Nephron (organoid): ENCODE measurements around the gene VAMP5.
"Not testable (repeated sequence)": the region's sequence is repeated elsewhere in the genome, so short reads cannot be mapped to it uniquely, and the experiment has no call there.

Experiments used
- H3K27ac Mint-ChIP-seq, 3 experiments: 2 replicates each; pipeline ENCODE4 v1.8.0; 2020; ENCODE audit warnings: mixed read lengths in 3 of 3, mild to moderate bottlenecking in 2 of 3, moderate library complexity in 1 of 3
- H3K27me3 Mint-ChIP-seq: 2 replicates; pipeline ENCODE4 v1.8.0; 2021; ENCODE audit warnings: low read depth, mild to moderate bottlenecking, moderate library complexity, mixed read lengths
- H3K36me3 Mint-ChIP-seq: 2 replicates; pipeline ENCODE4 v1.8.0; 2020; ENCODE audit warnings: low read depth, mixed read lengths
- H3K4me1 Mint-ChIP-seq: 2 replicates; pipeline ENCODE4 v1.8.0; 2020; ENCODE audit warnings: mixed read lengths
- H3K4me3 Mint-ChIP-seq, 3 experiments: 2 replicates each; pipeline ENCODE4 v1.8.0; 2020; ENCODE audit warnings: mild to moderate bottlenecking in 3 of 3, mixed read lengths in 3 of 3, moderate library complexity in 2 of 3
- H3K9me3 Mint-ChIP-seq: 2 replicates; pipeline ENCODE4 v1.8.0; 2020; ENCODE audit warnings: mixed read lengths
- CTCF ChIP-seq, 3 experiments: fragments of 200-600 bp; sonication (generic); IDR thresholded peaks; one replicate each; pipeline ENCODE4 v1.5.0; 2021; ENCODE audit warnings: antibody characterized with exemption in 3 of 3; ENCODE audit not compliant: unreplicated experiment in 3 of 3

Gene VAMP5

GRCh38 chr2:85554980-85555612, 29.1 kb upstream of the VAMP5 start:
- Mint-ChIP-seq H3K27ac (no peak overlapping the region), H3K27me3 (no peaks in the 10 kb centered on the region), H3K4me1 (peaks cover 10% of the 10 kb centered on the region), H3K9me3 (no peaks in the 10 kb centered on the region), H3K4me3 (no peak overlapping the region), H3K36me3 (peaks cover 55% of the 10 kb centered on the region)
- no peak for TF ChIP-seq CTCF (IDR thresholded peaks at IDR 0.05; ENCODE audit: unreplicated experiment in 3 of 3)

GRCh38 chr2:85557130-85557529, 27.1 kb upstream of the VAMP5 start:
- H3K27ac Mint-ChIP-seq: no peak overlapping the region
- H3K27me3 Mint-ChIP-seq: no peaks in the 10 kb centered on the region
- TF ChIP-seq CTCF (IDR thresholded peaks at IDR 0.05; ENCODE audit: unreplicated experiment in 3 of 3): no peak
- H3K4me1 Mint-ChIP-seq: peaks cover 16% of the 10 kb centered on the region
- H3K4me3 Mint-ChIP-seq: no peak overlapping the region
- no peaks in the 10 kb centered on the region for H3K9me3 Mint-ChIP-seq
- peaks cover 36% of the 10 kb centered on the region for H3K36me3 Mint-ChIP-seq

- Mint-ChIP-seq H3K27ac (no peak overlapping the region), H3K4me3 (peak overlapping the region; percentile 67 to 80 (median 67)), H3K9me3 (no peaks in the 10 kb centered on the region), H3K36me3 (peaks cover 30% of the 10 kb centered on the region), H3K4me1 (peaks cover 16% of the 10 kb centered on the region), H3K27me3 (no peaks in the 10 kb centered on the region)
- TF ChIP-seq CTCF (IDR thresholded peaks at IDR 0.05; ENCODE audit: unreplicated experiment in 3 of 3): no peak
Measured at GRCh38 chr2:85558160-85558559, 26.1 kb upstream of the VAMP5 start.

- H3K27ac Mint-ChIP-seq: peak overlapping the region; percentile 88 to 99 (median 96)
Measured at GRCh38 chr2:85560403-85560726, 23.9 kb upstream of the VAMP5 start.

GRCh38 chr2:85560812-85561279, 23.4 kb upstream of the VAMP5 start:
- peaks cover 16% of the 10 kb centered on the region for H3K4me1 Mint-ChIP-seq
- no peaks in the 10 kb centered on the region for H3K9me3 Mint-ChIP-seq
- H3K27ac Mint-ChIP-seq: peak overlapping the region; percentile 88 to 99 (median 96)
- no peak for TF ChIP-seq CTCF (IDR thresholded peaks at IDR 0.05; ENCODE audit: unreplicated experiment in 3 of 3)
- peak overlapping the region; percentile 93 to 99 (median 96) for H3K4me3 Mint-ChIP-seq
- H3K27me3 Mint-ChIP-seq: no peaks in the 10 kb centered on the region
- peaks cover 14% of the 10 kb centered on the region for H3K36me3 Mint-ChIP-seq

More at GRCh38 chr2:85560403-85560726, 23.9 kb upstream of the VAMP5 start:
- peaks cover 16% of the 10 kb centered on the region for H3K4me1 Mint-ChIP-seq
- not testable (repeated sequence) for H3K27me3 Mint-ChIP-seq, H3K9me3 Mint-ChIP-seq
- peaks cover 17% of the 10 kb centered on the region for H3K36me3 Mint-ChIP-seq
- H3K4me3 Mint-ChIP-seq: peak overlapping the region; percentile 93 to 99 (median 96)

GRCh38 chr2:85561280-85562212, 22.7 kb upstream of the VAMP5 start, which contains the start of gene GGCX:
Gene GGCX, minus strand, starts transcription at chr2:85561493. Its CDS starts 65 bp downstream, at chr2:85561428.
- H3K9me3 Mint-ChIP-seq: no peaks in the 10 kb centered on the region

More at GRCh38 chr2:85561280-85562212, 22.7 kb upstream of the VAMP5 start, which contains the start of gene GGCX:
- Mint-ChIP-seq H3K27ac (peak within 1 kb of the TSS; percentile 96 to 99 (median 97)), H3K27me3 (no peaks in the 10 kb centered on the region), H3K36me3 (peaks cover 8% of the 10 kb centered on the region), H3K4me1 (peaks cover 16% of the 10 kb centered on the region), H3K4me3 (peak within 1 kb of the TSS; percentile 93 to 99 (median 96))
- no peak for TF ChIP-seq CTCF (IDR thresholded peaks at IDR 0.05; ENCODE audit: unreplicated experiment in 3 of 3)
